WTC11 (cell line): ENCODE measurements around the gene DOCK7. TPM values are rescaled to one million over a fixed set of nuclear protein-coding genes. Genes with fewer than 3 reads are reported as not detected.

ENCODE experiments used
- ATAC-seq: fragments of 200-7000 bp; cut with Tn5 transposase; 2 replicates; pipeline ENCODE4 v1.10.0; 2021; ENCODE audit warnings: mild to moderate bottlenecking, moderate library complexity
- CTCF ChIA-PET: fragments of 300-600 bp; sonication (Branson Sonifier 250); formaldehyde crosslinking; loops from one replicate; lab custom pipeline; 2021; ENCODE audit warnings: antibody characterized with exemption; lab: Charles Lee
- POLR2A ChIA-PET: fragments of 350-600 bp; sonication (Branson Sonifier 250); formaldehyde crosslinking; loops from one replicate; lab custom pipeline; 2021; ENCODE audit warnings: antibody characterized with exemption; lab: Charles Lee
- DNase-seq: peaks from one replicate; pipeline ENCODE4 v3.0.0; 2021; ENCODE audit warnings: low spot score
- H3K27ac Mint-ChIP-seq: 2 replicates; pipeline ENCODE4 v1.8.0; 2021; ENCODE audit warnings: mixed read lengths
- H3K27me3 Mint-ChIP-seq: 2 replicates; pipeline ENCODE4 v1.8.0; 2021; ENCODE audit warnings: low read depth, mild to moderate bottlenecking, moderate library complexity, mixed read lengths
- H3K36me3 Mint-ChIP-seq: 2 replicates; pipeline ENCODE4 v1.8.0; 2021; ENCODE audit warnings: mixed read lengths
- H3K4me1 Mint-ChIP-seq: 2 replicates; pipeline ENCODE4 v1.8.0; 2022; ENCODE audit warnings: mixed read lengths
- H3K4me3 Mint-ChIP-seq: 2 replicates; pipeline ENCODE4 v1.8.0; 2021; ENCODE audit warnings: mild to moderate bottlenecking, moderate library complexity, mixed read lengths
- H3K9me3 Mint-ChIP-seq: 2 replicates; pipeline ENCODE4 v1.8.0; 2021; ENCODE audit warnings: mixed read lengths
- CREB1 ChIP-seq: sonication (generic); formaldehyde crosslinking; IDR thresholded peaks from 2 replicates; pipeline ENCODE4 v1.8.0; 2023; ENCODE audit warnings: mild to moderate bottlenecking, missing genetic modification reagents
- CTCF ChIP-seq: fragments of 200-600 bp; IDR thresholded peaks from 2 replicates; pipeline ENCODE4 v1.8.0; 2022; ENCODE audit warnings: antibody characterized with exemption
- HMGXB4 ChIP-seq: sonication (generic); formaldehyde crosslinking; IDR thresholded peaks from 2 replicates; pipeline ENCODE4 v1.8.1; 2023; ENCODE audit warnings: mild to moderate bottlenecking, moderate library complexity, missing genetic modification reagents
- JAZF1 ChIP-seq: fragments of 250-450 bp; sonication (Bioruptor Pico); IDR thresholded peaks from 2 replicates; pipeline ENCODE4 v1.9.0; 2021; ENCODE audit warnings: moderate library complexity, mild to moderate bottlenecking, inconsistent platforms
- KAT7 ChIP-seq: sonication (generic); formaldehyde crosslinking; IDR thresholded peaks from 2 replicates; pipeline ENCODE4 v1.8.1; 2023; ENCODE audit warnings: missing genetic modification reagents, mild to moderate bottlenecking, borderline replicate concordance
- MYBL2 ChIP-seq: sonication (generic); formaldehyde crosslinking; IDR thresholded peaks from 2 replicates; pipeline ENCODE4 v1.8.1; 2023; ENCODE audit warnings: mild to moderate bottlenecking, moderate library complexity, missing genetic modification reagents
- NFATC4 ChIP-seq: fragments of 250-450 bp; sonication (Bioruptor Pico); IDR thresholded peaks from 2 replicates; pipeline ENCODE4 v1.9.0; 2021; ENCODE audit warnings: mild to moderate bottlenecking
- NFYB ChIP-seq: sonication (generic); formaldehyde crosslinking; conservative IDR thresholded peaks from 2 replicates; pipeline ENCODE4 v1.8.0; 2022; ENCODE audit warnings: low read depth, missing genetic modification reagents
- NR1H2 ChIP-seq: sonication (generic); formaldehyde crosslinking; IDR thresholded peaks from 2 replicates; pipeline ENCODE4 v1.9.0; 2021; ENCODE audit warnings: mild to moderate bottlenecking, moderate library complexity, missing genetic modification reagents
- NR3C1 ChIP-seq: sonication (generic); formaldehyde crosslinking; conservative IDR thresholded peaks from 2 replicates; pipeline ENCODE4 v1.8.1; 2023; ENCODE audit warnings: low read depth, mild to moderate bottlenecking, missing genetic modification reagents
- PREB ChIP-seq: sonication (generic); formaldehyde crosslinking; IDR thresholded peaks from 2 replicates; pipeline ENCODE4 v1.8.1; 2022; ENCODE audit warnings: mild to moderate bottlenecking, missing genetic modification reagents, moderate library complexity, borderline replicate concordance
- SMAD4 ChIP-seq: sonication (generic); formaldehyde crosslinking; IDR thresholded peaks from 2 replicates; pipeline ENCODE4 v1.8.0; 2022; ENCODE audit warnings: mild to moderate bottlenecking, missing genetic modification reagents
- SP1 ChIP-seq: sonication (generic); formaldehyde crosslinking; conservative IDR thresholded peaks from 2 replicates; pipeline ENCODE4 v1.8.1; 2022; ENCODE audit warnings: missing genetic modification reagents
- TEAD4 ChIP-seq: sonication (generic); formaldehyde crosslinking; IDR thresholded peaks from 2 replicates; pipeline ENCODE4 v1.8.0; 2022; ENCODE audit warnings: mild to moderate bottlenecking, missing genetic modification reagents
- TP53 ChIP-seq: sonication (generic); formaldehyde crosslinking; IDR thresholded peaks from 2 replicates; pipeline ENCODE4 v1.8.1; 2023; ENCODE audit warnings: mild to moderate bottlenecking, missing genetic modification reagents
- ZNF232 ChIP-seq: sonication (generic); formaldehyde crosslinking; IDR thresholded peaks from 2 replicates; pipeline ENCODE4 v1.8.0; 2022; ENCODE audit warnings: mild to moderate bottlenecking, missing genetic modification reagents
- ZNF263 ChIP-seq: sonication (generic); formaldehyde crosslinking; IDR thresholded peaks from 2 replicates; pipeline ENCODE4 v1.8.1; 2022; ENCODE audit warnings: low read depth, mild to moderate bottlenecking, moderate library complexity, missing genetic modification reagents
- ZNF423 ChIP-seq: fragments of 250-450 bp; sonication (Bioruptor Pico); IDR thresholded peaks from 2 replicates; pipeline ENCODE4 v2.1.2; 2022; ENCODE audit warnings: mild to moderate bottlenecking, moderate library complexity
- ZNF512 ChIP-seq: sonication (generic); formaldehyde crosslinking; IDR thresholded peaks from 2 replicates; pipeline ENCODE4 v1.8.1; 2022; ENCODE audit warnings: missing genetic modification reagents, borderline replicate concordance
- total RNA-seq: library from RNA; stranded (reverse); gene quantifications from 3 replicates; pipeline ENCODE4 v1.2.3, GENCODE V29; 2021
- TF ChIP-seq, protein P1 (sequence below): sonication (generic); formaldehyde crosslinking; IDR thresholded peaks from 2 replicates; pipeline ENCODE4 v1.8.0; 2022; ENCODE audit warnings: mild to moderate bottlenecking, missing genetic modification reagents

DOCK7 gene
- total RNA-seq, 1 experiment from 2014 or later: 34.2 TPM

DNA sequence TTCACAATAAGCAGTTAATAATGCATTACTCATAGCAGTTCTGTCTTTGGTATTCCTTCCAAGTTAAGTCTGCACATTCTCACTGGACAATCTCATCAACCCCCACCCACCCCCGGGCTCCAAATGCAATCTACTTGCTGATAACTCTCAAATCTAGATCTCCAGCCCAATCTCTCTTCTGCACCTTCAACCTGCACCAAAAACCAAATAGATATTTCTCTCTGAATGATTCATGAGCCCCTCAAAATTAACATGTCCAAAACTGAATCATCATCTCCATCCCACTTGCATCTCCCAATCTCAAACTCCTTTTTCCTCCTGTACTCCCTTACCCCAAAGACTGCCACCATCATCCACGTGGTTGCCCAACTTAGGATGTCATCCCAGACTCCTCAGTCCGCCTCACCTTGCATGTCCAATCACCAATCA is 2.7 kb downstream of the DOCK7 start:
- TF ChIP-seq, protein P1, sequence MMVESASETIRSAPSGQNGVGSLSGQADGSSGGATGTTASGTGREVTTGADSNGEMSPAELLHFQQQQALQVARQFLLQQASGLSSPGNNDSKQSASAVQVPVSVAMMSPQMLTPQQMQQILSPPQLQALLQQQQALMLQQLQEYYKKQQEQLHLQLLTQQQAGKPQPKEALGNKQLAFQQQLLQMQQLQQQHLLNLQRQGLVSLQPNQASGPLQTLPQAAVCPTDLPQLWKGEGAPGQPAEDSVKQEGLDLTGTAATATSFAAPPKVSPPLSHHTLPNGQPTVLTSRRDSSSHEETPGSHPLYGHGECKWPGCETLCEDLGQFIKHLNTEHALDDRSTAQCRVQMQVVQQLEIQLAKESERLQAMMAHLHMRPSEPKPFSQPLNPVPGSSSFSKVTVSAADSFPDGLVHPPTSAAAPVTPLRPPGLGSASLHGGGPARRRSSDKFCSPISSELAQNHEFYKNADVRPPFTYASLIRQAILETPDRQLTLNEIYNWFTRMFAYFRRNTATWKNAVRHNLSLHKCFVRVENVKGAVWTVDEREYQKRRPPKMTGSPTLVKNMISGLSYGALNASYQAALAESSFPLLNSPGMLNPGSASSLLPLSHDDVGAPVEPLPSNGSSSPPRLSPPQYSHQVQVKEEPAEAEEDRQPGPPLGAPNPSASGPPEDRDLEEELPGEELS (CRISPR knock-in tag): no peak
- TF ChIP-seq ZNF512 (CRISPR knock-in tag) (no peak), MYBL2 (no peak), CTCF (no peak), JAZF1 (no peak), TEAD4 (CRISPR knock-in tag) (no peak), NR1H2 (CRISPR knock-in tag) (no peak), CREB1 (no peak), NFATC4 (CRISPR knock-in tag) (no peak), ZNF232 (CRISPR knock-in tag) (no peak), HMGXB4 (CRISPR knock-in tag) (no peak), TP53 (CRISPR knock-in tag) (no peak), ZNF423 (CRISPR knock-in tag) (no peak), KAT7 (CRISPR knock-in tag) (no peak), PREB (CRISPR knock-in tag) (no peak), SP1 (CRISPR knock-in tag) (no peak), SMAD4 (no peak), NFYB (CRISPR knock-in tag) (no peak), ZNF263 (CRISPR knock-in tag) (no peak), NR3C1 (CRISPR knock-in tag) (no peak)
- TF ChIP-seq, all 79 proteins: peak for 0
- ChIA-PET POLR2A (no interaction called here), CTCF (no interaction called here)
- H3K36me3 Mint-ChIP-seq: no peaks in the 10 kb centered on the region
- H3K27me3 Mint-ChIP-seq: no peaks in the 10 kb centered on the region
- DNase-seq: no peak
- peaks cover 24% of the 10 kb centered on the region for H3K4me1 Mint-ChIP-seq
- no peaks in the 10 kb centered on the region for H3K9me3 Mint-ChIP-seq
- H3K27ac Mint-ChIP-seq: no peak overlapping the region
- H3K4me3 Mint-ChIP-seq: no peak overlapping the region
- ATAC-seq: no peak
